HepG2 (cell line): Measurements from ENCODE around the gene CKLF. TPM values are rescaled to one million over a fixed set of nuclear protein-coding genes. Genes with fewer than 3 reads are reported as not detected.
A peak's percentile ranks its signal among the peaks of the same experiment; 100 is the strongest.

Experiments
- ATM ChIP-seq: fragments of 450-650 bp; IDR thresholded peaks from 2 replicates; pipeline ENCODE4 v1.7.1; 2017; ENCODE audit warnings: mild to moderate bottlenecking, borderline replicate concordance
- CENPX ChIP-seq: sonication (generic); formaldehyde crosslinking; IDR thresholded peaks from 2 replicates; pipeline ENCODE4 v1.9.0; 2021; ENCODE audit warnings: mild to moderate bottlenecking, missing genetic modification reagents, moderate library complexity
- KDM2A ChIP-seq: sonication (generic); formaldehyde crosslinking; IDR thresholded peaks from 2 replicates; pipeline ENCODE4 v1.4.0; 2020; ENCODE audit warnings: low read depth, missing genetic modification reagents, borderline replicate concordance
- KMT2A ChIP-seq: sonication (generic); formaldehyde crosslinking; IDR thresholded peaks from 2 replicates; pipeline ENCODE4 v1.4.0; 2020; ENCODE audit warnings: missing genetic modification reagents
- RAD51 ChIP-seq: fragments of 450-650 bp; IDR thresholded peaks from 2 replicates; pipeline ENCODE4 v1.6.1; 2016; ENCODE audit warnings: borderline replicate concordance
- SP2 ChIP-seq: sonication (generic); formaldehyde crosslinking; IDR thresholded peaks from 2 replicates; pipeline ENCODE4 v1.5.1; 2020; ENCODE audit warnings: mild to moderate bottlenecking, missing genetic modification reagents
- ZNF296 ChIP-seq: sonication (generic); formaldehyde crosslinking; conservative IDR thresholded peaks from 2 replicates; pipeline ENCODE4 v1.5.0; 2020; ENCODE audit warnings: mild to moderate bottlenecking, missing genetic modification reagents
- ZNF558 ChIP-seq: sonication (generic); formaldehyde crosslinking; IDR thresholded peaks from 2 replicates; pipeline ENCODE4 v1.9.0; 2022; ENCODE audit warnings: mild to moderate bottlenecking, missing genetic modification reagents, borderline replicate concordance
- ZNF629 ChIP-seq: sonication (generic); formaldehyde crosslinking; conservative IDR thresholded peaks from 2 replicates; pipeline ENCODE4 v1.5.0; 2020; ENCODE audit warnings: missing genetic modification reagents
- ZNF652 ChIP-seq: IDR thresholded peaks from 2 replicates; pipeline ENCODE4 v1.6.1; 2016; ENCODE audit warnings: low read depth, borderline replicate concordance
- ZNF777 ChIP-seq: sonication (generic); formaldehyde crosslinking; IDR thresholded peaks from 2 replicates; pipeline ENCODE4 v1.4.0; 2020; ENCODE audit warnings: missing genetic modification reagents
- ZSCAN12 ChIP-seq: sonication (generic); formaldehyde crosslinking; IDR thresholded peaks from 2 replicates; pipeline ENCODE4 v1.9.0; 2021; ENCODE audit warnings: mild to moderate bottlenecking, missing genetic modification reagents
- polyA plus RNA-seq, 8 experiments: library from polyadenylated mRNA; depleted of rRNA in 3 of 8; stranded (reverse) in 7 of 8; unstranded in 1 of 8; fragments of >200 nt; fragmentation: Illumina TruSeq in 4 of 8; extraction: Trizol in 4 of 8; gene quantifications; 2 replicates each; pipeline versions ENCODE4 v1.2.1 to v1.2.3, GENCODE V29; 2011 to 2016; ENCODE audit warnings: low read depth in 4 of 8, missing spikeins in 1 of 8, mixed read lengths in 1 of 8; ENCODE audit not compliant: insufficient read depth in 1 of 8
- total RNA-seq, 5 experiments: library from RNA; depleted of rRNA; stranded (reverse); fragments of >200 nt; fragmentation: Illumina TruSeq; extraction: Trizol; gene quantifications; 2 replicates each; pipeline ENCODE4 v1.2.3, GENCODE V29; 2016; ENCODE audit warnings: low read depth in 1 of 5
- TF ChIP-seq, protein P1 (sequence below): sonication (generic); formaldehyde crosslinking; conservative IDR thresholded peaks from 2 replicates; pipeline ENCODE4 v1.8.1; 2023; ENCODE audit warnings: missing genetic modification reagents
- TF ChIP-seq, protein P2 (sequence below): IDR thresholded peaks from 2 replicates; pipeline ENCODE4 v1.6.1; 2016; ENCODE audit warnings: missing biosample characterization, missing genetic modification reagents, low read depth
- TF ChIP-seq, protein P3 (sequence below): sonication (generic); IDR thresholded peaks from 2 replicates; pipeline ENCODE4 v1.6.1; 2016; ENCODE audit warnings: low read depth, borderline replicate concordance
- TF ChIP-seq, protein P4 (sequence below): sonication (generic); formaldehyde crosslinking; IDR thresholded peaks from 2 replicates; pipeline ENCODE4 v1.9.0; 2021; ENCODE audit warnings: missing genetic modification reagents, mild to moderate bottlenecking, borderline replicate concordance

The CKLF gene
- total and polyA plus RNA-seq, 2 of the 13 experiments (the other 11 are each of a cell fraction or from before 2014, with no cell fraction given) = 120 to 167 TPM

DNA sequence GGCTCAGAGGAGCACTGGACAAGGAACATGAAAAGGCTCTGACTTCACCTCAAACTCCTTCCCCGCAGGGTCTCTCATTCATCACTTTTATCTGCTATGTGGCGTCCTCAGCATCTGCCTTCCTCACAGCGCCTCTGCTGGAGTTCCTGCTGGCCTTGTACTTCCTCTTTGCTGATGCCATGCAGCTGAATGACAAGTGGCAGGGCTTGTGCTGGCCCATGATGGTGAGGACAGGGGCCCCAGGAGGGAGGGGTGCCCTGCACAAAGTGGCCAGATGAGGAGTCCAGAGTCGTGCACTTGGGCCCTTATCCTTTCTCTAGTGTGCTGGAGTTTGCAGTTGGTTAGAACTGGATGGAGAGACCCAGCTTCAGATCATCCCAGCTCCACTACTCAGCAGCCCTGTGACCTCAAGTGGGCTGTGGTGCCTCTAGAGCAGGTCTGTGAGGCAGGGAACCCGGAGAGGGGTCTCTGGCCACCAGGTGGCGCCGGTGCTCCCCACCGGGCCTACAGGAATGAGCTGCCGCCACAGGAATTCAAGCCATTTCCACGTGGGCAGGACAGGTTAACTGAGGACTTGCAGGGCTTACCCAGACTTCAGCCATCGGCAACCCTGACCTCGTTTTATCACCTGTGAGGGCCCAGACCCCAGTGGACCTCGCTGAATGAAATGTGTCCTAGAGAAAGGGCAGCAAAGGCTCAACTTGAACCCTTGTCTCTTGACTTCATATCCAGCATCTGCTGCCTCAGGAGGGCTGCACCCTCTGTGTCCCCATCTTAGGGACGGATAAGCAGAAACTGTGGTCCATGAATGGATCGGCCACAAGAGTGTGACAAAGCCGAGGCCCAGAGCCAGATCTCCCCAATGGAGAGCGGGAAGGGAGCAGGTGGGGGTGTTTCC, 56.1 kb downstream of the CKLF start (continued):
- TF ChIP-seq ZSCAN12 = no peak
- TF ChIP-seq, protein P1, sequence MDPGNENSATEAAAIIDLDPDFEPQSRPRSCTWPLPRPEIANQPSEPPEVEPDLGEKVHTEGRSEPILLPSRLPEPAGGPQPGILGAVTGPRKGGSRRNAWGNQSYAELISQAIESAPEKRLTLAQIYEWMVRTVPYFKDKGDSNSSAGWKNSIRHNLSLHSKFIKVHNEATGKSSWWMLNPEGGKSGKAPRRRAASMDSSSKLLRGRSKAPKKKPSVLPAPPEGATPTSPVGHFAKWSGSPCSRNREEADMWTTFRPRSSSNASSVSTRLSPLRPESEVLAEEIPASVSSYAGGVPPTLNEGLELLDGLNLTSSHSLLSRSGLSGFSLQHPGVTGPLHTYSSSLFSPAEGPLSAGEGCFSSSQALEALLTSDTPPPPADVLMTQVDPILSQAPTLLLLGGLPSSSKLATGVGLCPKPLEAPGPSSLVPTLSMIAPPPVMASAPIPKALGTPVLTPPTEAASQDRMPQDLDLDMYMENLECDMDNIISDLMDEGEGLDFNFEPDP (CRISPR knock-in tag) = no peak
- peak; percentile 55 for TF ChIP-seq ZNF629 (CRISPR knock-in tag)
- TF ChIP-seq ZNF558 (CRISPR knock-in tag) = no peak; the same call in 1 of the 2 replicates
- TF ChIP-seq, protein P2, sequence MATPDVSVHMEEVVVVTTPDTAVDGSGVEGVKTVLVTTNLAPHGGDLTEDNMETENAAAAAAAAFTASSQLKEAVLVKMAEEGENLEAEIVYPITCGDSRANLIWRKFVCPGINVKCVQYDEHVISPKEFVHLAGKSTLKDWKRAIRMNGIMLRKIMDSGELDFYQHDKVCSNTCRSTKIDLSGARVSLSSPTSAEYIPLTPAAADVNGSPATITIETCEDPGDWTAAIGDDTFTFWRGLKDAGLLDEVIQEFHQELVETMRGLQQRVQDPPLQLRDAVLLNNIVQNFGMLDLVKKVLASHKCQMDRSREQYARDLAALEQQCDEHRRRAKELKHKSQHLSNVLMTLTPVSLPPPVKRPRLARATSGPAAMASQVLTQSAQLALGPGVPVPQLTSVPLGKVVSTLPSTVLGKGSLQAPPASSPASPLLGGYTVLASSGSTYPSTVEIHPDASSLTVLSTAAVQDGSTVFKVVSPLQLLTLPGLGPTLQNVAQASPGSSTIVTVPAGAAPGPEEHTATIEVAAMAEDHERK (CRISPR knock-in tag) = no peak
- TF ChIP-seq ZNF296 (CRISPR knock-in tag) = no peak
- TF ChIP-seq, protein P3, sequence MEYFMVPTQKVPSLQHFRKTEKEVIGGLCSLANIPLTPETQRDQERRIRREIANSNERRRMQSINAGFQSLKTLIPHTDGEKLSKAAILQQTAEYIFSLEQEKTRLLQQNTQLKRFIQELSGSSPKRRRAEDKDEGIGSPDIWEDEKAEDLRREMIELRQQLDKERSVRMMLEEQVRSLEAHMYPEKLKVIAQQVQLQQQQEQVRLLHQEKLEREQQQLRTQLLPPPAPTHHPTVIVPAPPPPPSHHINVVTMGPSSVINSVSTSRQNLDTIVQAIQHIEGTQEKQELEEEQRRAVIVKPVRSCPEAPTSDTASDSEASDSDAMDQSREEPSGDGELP = peak; percentile 47; the same call in 1 of the 2 replicates
- TF ChIP-seq KDM2A (CRISPR knock-in tag) = peak; percentile 88
- peak; percentile 35; the same call in 1 of the 2 replicates for TF ChIP-seq ZNF777 (CRISPR knock-in tag)
- TF ChIP-seq RAD51 = no peak
- TF ChIP-seq ATM = no peak
- TF ChIP-seq, protein P4, sequence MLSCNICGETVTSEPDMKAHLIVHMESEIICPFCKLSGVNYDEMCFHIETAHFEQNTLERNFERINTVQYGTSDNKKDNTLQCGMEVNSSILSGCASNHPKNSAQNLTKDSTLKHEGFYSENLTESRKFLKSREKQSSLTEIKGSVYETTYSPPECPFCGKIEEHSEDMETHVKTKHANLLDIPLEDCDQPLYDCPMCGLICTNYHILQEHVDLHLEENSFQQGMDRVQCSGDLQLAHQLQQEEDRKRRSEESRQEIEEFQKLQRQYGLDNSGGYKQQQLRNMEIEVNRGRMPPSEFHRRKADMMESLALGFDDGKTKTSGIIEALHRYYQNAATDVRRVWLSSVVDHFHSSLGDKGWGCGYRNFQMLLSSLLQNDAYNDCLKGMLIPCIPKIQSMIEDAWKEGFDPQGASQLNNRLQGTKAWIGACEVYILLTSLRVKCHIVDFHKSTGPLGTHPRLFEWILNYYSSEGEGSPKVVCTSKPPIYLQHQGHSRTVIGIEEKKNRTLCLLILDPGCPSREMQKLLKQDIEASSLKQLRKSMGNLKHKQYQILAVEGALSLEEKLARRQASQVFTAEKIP (CRISPR knock-in tag) = no peak
- TF ChIP-seq KMT2A = 0 out of 2 replicates have a peak, but pooled peaks have one; percentile 40
- no peak for TF ChIP-seq CENPX (CRISPR knock-in tag)
- no peak for TF ChIP-seq SP2 (CRISPR knock-in tag)
- no peak for TF ChIP-seq ZNF652
- TF ChIP-seq, all 625 proteins: peak for 321
